GM19240 (cell line): Measurements from ENCODE around the gene MAD2L1BP.
"Not testable (repeated sequence)": the region's sequence is repeated elsewhere in the genome, so short reads cannot be mapped to it uniquely, and the experiment has no call there.

Experiments used
- DNase-seq: peaks from one replicate; pipeline ENCODE4 v3.0.0; 2011; ENCODE audit warnings: low spot score; ENCODE audit not compliant: insufficient read length

The MAD2L1BP gene

GRCh38 chr6:43627008-43627825, 8.4 kb upstream of the MAD2L1BP start:
- no peak for DNase-seq

- DNase-seq: no peak
These were observed 7.1 kb upstream of the MAD2L1BP start for GRCh38 chr6:43628393-43629103.

DNA sequence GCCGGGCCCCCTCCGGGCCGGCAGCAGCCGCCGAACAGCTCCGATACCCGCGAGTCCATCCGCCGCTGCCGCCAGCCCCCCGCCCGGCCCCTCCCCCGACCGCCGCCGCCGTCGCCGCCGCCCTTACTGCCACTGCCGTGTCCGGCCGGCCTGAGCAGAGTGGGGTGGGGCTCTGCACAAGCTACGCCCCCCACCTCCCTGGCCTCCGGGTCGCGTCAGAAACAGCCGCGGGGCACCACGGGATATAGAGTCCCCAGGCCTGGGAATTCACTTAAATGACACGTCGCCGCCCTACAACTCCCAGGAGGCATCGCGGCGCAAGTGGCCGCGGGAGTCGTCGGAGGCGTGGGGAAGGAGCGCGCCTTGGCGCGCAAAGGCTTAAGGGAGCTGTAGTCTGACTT, 6.5 kb upstream of the MAD2L1BP start, which contains the start of gene GTPBP2:
Gene GTPBP2 (minus strand): TSS at position 161 of the 401 bp plus-strand sequence. CDS start 102 bp downstream, at position 59.
- peak; percentile 81 for DNase-seq

DNA sequence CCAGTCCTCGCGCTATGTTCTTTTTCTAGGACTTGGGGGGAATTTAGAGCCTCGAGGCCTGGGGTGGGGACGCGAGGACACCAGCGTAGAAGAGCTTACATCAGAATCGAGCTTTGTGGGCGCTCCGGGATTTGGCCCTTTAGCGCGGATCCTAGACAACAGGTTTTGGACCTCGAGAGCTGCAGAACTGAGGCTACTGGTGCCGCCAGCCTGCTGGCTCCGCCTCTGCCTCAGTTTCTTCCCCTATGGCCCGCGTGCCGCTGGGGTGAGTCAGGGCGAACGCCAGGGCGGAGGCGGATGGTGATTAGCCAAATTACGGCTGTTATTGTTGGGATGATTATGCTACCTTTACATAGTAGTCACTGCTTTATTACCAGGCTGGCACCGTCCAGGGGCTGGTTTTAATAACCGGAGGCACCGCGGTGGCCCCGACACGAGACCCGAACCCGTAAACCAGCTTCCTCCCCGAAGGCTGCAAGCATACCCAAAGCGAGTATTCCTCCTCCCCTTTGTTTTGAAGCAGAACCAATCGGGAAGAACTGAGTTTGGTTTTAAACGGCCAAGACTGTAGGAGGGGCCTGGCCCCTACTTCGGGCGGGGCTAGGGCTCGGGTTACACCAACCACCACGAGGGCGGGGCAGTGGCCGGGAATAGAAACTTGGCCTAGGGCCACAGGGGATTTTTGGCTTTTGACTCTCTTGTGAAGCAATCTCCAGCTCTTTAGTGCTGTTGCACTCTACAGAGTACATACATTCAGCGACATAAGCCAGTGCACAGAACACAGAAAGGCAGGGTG, 5.9 kb upstream of the MAD2L1BP start:
- DNase-seq: peak; percentile 92

GRCh38 chr6:43630980-43631619, 4.5 kb upstream of the MAD2L1BP start:
- no peak for DNase-seq

DNA sequence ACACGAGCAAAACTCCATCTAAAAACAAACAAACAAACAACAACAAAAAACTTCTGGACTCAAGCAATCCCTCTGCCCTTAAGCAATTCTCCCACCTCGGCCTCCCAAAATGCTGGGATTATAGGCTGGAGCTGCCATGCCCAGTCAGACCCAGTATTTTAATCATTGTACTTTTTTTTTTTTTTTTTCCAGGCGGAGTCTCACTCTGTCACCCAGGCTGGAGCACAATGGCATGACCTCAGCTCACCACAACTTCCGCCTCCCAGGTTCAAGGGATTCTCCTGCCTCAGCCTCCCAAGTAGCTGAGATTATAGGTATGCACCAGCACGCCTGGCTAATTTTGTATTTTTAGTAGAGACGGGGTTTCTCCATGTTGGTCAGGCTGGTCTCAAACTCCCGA, 2.6 kb upstream of the MAD2L1BP start:
- not testable (repeated sequence) for DNase-seq

DNA sequence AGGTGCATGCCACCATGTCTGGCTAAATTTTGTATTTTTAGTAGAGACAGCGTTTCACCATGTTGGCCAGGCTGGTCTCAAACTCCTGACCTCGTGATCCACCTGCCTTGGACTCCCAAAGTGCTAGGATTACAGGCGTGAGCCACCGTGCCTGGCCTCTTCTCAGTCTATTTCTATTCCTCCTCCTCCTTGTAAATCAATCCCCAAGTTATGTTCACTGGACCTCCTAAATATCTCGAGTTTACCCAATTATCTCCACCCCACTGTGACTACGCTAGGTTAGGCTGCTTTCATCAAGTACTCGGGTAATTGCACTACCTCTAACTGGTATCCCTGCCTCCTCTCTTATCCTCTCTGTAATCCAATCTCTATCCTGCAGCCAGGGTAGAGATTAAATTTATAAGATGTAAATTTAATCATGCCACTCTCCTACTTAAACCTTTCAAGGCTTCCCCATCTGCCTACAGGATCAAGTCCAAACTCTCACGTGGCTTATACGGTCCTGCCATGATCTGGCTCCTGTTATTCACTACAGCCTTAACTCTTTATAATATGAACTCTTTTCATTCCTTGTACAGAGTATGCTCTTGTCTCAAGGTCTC, 837 bp upstream of the MAD2L1BP start:
- DNase-seq: no peak

DNA sequence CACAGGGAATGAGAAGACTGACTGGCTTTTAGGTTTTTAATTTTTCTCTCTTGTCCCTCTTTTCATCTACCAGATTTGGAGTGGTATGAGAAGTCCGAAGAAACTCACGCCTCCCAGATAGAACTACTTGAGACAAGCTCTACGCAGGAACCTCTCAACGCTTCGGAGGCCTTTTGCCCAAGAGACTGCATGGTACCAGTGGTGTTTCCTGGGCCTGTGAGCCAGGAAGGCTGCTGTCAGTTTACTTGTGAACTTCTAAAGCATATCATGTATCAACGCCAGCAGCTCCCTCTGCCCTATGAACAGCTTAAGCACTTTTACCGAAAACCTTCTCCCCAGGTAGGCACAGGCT, 644 bp downstream of the MAD2L1BP start:
- DNase-seq: no peak

DNA sequence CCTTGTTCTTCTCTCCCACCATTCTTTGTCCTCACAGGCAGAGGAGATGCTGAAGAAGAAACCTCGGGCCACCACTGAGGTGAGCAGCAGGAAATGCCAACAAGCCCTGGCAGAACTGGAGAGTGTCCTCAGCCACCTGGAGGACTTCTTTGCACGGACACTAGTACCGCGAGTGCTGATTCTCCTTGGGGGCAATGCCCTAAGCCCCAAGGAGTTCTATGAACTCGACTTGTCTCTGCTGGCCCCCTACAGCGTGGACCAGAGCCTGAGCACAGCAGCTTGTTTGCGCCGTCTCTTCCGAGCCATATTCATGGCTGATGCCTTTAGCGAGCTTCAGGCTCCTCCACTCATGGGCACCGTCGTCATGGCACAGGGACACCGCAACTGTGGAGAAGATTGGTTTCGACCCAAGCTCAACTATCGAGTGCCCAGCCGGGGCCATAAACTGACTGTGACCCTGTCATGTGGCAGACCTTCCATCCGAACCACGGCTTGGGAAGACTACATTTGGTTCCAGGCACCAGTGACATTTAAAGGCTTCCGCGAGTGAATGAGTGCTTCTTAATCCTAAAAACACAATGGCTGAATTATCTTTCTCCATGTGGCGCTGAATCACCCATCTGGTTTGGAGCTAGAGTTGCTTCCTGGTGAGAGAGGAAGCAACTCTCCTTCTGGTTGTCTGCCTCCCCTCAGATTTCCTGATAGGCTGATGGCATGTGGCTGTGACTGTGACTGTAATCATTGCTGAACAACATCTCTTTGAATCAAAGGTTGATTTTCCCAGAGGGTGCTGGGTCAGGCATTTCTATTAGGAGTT, 4.6 kb downstream of the MAD2L1BP start:
- DNase-seq: no peak

DNA sequence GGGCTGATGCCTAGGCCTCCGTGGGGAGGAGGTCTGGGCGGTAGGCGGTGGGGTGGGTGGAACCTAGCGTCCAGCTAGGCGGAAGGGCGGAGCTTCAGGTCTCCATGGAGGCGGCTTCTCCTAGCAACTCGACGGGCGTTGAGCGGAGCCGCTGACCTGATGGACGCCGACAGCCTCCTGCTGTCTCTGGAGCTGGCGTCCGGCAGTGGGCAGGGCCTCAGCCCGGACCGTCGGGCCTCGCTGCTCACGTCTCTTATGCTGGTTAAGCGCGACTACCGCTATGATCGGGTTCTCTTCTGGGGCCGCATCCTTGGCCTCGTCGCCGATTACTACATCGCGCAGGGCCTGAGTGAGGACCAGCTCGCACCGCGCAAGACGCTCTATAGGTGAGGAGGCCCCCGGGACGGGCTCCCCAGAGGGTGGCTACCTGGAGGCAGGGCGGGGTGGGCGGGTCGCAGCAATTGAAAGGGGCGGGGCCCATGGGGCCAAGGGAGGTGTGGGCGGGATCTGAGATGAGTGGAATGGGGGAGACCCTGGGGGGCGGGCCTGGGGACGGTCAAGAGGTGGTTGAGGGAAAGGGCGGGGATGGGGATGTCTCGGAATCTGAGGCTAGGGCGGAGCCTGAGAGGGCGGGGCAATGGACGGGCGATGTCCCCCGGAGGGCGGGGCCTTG, 9.4 kb downstream of the MAD2L1BP start, which contains the start of gene RSPH9:
Gene RSPH9 (plus strand): TSS at position 97 of the 673 bp plus-strand sequence. CDS start 63 bp downstream, at position 160.
- no peak for DNase-seq

DNA sequence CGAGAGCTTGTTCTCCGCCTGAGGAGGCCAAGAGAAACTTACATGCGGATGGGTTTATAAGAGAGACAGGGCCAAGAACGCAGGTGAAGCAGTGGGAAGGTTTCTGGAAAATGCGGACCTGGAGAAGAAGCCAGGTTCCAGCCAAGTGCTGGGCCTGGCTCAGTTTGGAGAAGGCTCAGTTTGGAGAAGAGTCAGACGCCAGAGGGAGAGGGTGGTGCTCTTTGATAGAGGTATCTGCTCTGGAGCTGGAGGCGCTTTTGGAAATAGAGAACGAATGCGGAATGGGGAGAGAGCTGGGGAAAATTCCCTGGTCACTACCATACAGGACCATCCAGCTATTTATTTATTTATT, 9.9 kb downstream of the MAD2L1BP start:
- DNase-seq: no peak

GRCh38 chr6:43647613-43648012, 12.0 kb downstream of the MAD2L1BP start:
- no peak for DNase-seq

DNA sequence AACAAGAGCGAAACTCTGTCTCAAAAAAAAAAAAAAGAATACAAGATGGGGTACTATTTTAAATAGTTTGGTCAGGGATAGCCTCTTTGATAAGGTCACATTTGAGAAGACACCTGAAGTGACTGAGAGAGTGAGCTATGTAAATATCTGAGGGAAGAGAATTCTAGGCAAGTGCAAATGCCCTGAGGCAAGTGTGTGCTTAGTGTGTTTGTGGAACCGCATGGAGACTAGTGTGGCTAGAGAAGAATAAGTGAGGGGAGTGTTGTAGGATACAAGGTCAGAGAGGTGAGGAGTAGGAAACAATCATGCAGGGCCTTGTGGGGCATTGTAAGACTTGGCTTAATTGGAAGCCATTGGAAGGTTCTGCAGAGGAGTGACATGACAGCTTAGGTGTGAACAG, 12.6 kb downstream of the MAD2L1BP start:
- no peak for DNase-seq

DNA sequence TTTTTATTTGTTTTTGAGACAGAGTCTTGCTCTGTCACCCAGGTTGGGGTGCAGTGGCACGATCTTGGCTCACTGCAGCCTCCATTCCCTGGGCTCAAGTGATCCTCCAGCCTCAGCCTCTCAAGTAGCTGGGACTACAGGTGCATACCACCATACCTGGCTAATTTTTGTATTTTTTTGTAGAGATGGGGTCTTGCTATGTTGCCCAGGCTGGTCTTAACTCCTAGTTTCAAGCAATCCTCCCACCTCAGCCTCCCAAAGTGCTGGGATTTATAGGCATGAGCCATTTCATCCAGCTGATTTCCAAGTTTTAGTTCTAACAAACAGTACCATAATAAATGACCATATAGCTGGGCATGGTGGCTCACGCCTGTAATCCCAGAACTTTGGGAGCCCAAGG, 17.2 kb downstream of the MAD2L1BP start:
- not testable (repeated sequence) for DNase-seq

- no peak for DNase-seq
These were observed 21.7 kb downstream of the MAD2L1BP start for GRCh38 chr6:43657221-43657802.

- DNase-seq: no peak
These were observed 22.5 kb downstream of the MAD2L1BP start for GRCh38 chr6:43658161-43658560.

DNA sequence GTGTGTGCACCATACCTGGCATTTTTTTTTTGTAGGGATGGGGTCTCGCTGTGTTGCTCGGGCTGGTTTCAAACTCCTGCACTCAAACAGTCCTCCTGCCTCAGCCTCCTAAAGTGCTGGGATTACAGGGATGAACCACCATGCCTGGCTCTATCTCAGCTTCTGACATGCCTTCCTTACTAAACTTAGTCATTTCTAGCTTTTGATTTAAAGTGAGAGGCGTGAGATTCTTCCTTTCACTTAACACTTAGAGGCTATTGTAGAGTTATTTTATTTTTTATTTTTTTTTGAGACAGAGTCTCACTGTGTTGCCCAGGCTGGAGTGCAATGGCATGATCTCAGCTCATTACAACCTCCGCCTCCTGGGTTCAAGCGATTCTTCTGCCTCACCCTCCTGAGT, 27.3 kb downstream of the MAD2L1BP start:
- DNase-seq: not testable (repeated sequence)

GRCh38 chr6:43665376-43665775, 29.7 kb downstream of the MAD2L1BP start:
- DNase-seq: no peak
